H1 (cell line): ENCODE data around the gene TRAP1.

Source experiments
- ATF3 ChIP-seq: IDR thresholded peaks from 2 replicates; pipeline ENCODE4 v1.6.1; 2011; ENCODE audit warnings: low read depth, mild to moderate bottlenecking, low read length; ENCODE audit not compliant: insufficient read depth
- BRCA1 ChIP-seq: IDR thresholded peaks from 2 replicates; pipeline ENCODE4 v1.6.1; 2012; ENCODE audit warnings: low read depth, low read length, improper control_type of control experiment
- CTCF ChIP-seq, 3 experiments: IDR thresholded peaks; 1 replicate in 2 of 3; 2 replicates in 1 of 3; pipeline versions ENCODE4 v1.5.1 to v1.6.1; 2011; ENCODE audit warnings: low read length in 3 of 3, mild to moderate bottlenecking in 3 of 3, inconsistent platforms in 2 of 3, low read depth in 1 of 3, moderate library complexity in 1 of 3; ENCODE audit not compliant: insufficient read depth in 1 of 3; ENCODE audit errors: control extremely low read depth in 1 of 3
- HDAC6 ChIP-seq: IDR thresholded peaks from one replicate; pipeline ENCODE4 v1.7.1; 2012; ENCODE audit warnings: low read depth, mild to moderate bottlenecking, inconsistent platforms, low read length, moderate library complexity
- NANOG ChIP-seq: IDR thresholded peaks from 2 replicates; pipeline ENCODE4 v1.6.1; 2011; ENCODE audit warnings: low read length, low read depth, mild to moderate bottlenecking, inconsistent platforms; ENCODE audit not compliant: insufficient read depth, poor library complexity, severe bottlenecking
- POLR2A ChIP-seq, 2 experiments: IDR thresholded peaks; 1 replicate in 1 of 2; 2 replicates in 1 of 2; pipeline ENCODE4 v1.6.1; 2011; ENCODE audit warnings: low read depth in 2 of 2, low read length in 2 of 2, mild to moderate bottlenecking in 2 of 2; ENCODE audit errors: control extremely low read depth in 1 of 2
- POLR2AphosphoS5 ChIP-seq: IDR thresholded peaks from 2 replicates; pipeline ENCODE4 v1.6.1; 2011; ENCODE audit warnings: low read depth, low read length
- RFX5 ChIP-seq: IDR thresholded peaks from 2 replicates; pipeline ENCODE4 v1.6.1; 2011; ENCODE audit warnings: low read depth, low read length, improper control_type of control experiment, borderline replicate concordance
- SRF ChIP-seq: IDR thresholded peaks from 2 replicates; pipeline ENCODE4 v1.6.1; 2011; ENCODE audit warnings: mild to moderate bottlenecking, low read depth, low read length, moderate library complexity
- YY1 ChIP-seq: IDR thresholded peaks from 2 replicates; pipeline ENCODE4 v1.6.1; 2011; ENCODE audit warnings: low read depth, mild to moderate bottlenecking, low read length

GRCh38 chr16:3664187-3664896 is 53.0 kb downstream of the TRAP1 start:
- TF ChIP-seq CTCF (IDR thresholded peaks at IDR 0.05; ENCODE audit: control extremely low read depth in 1 of 3, insufficient read depth in 1 of 3, low read depth in 1 of 3, low read length in 3 of 3) (no peak), BRCA1 (no peak), SRF (no peak), POLR2A (IDR thresholded peaks at IDR 0.05; ENCODE audit: control extremely low read depth in 1 of 2, low read depth in 2 of 2, low read length in 2 of 2) (no peak), RFX5 (no peak), YY1 (no peak), POLR2AphosphoS5 (no peak), NANOG (no peak), HDAC6 (no peak), ATF3 (no peak)
